Brain microvascular endothelial cell (primary cell): ENCODE results near the gene SAMD4A.

ENCODE experiments used
- DNase-seq: peaks from one replicate; pipeline ENCODE4 v3.0.0-alpha.2; 2020
- H3K27ac ChIP-seq: fragments of 250-450 bp; sonication (Bioruptor Pico); 2 replicates; pipeline ENCODE4 v1.5.1; 2020; ENCODE audit warnings: mild to moderate bottlenecking, moderate library complexity
- H3K27me3 ChIP-seq: fragments of 250-450 bp; sonication (Bioruptor Pico); replicated peaks from 2 replicates; pipeline ENCODE4 v1.5.1; 2020; ENCODE audit warnings: mild to moderate bottlenecking
- H3K36me3 ChIP-seq: fragments of 250-450 bp; sonication (Bioruptor Pico); replicated peaks from 2 replicates; pipeline ENCODE4 v1.5.1; 2020; ENCODE audit warnings: mild to moderate bottlenecking
- H3K4me3 ChIP-seq: 2 replicates; pipeline ENCODE4 v1.5.1; 2011; ENCODE audit warnings: low read depth, mild to moderate bottlenecking, control low read depth, low read length, moderate library complexity
- CTCF ChIP-seq: IDR thresholded peaks from 2 replicates; pipeline ENCODE4 v1.5.1; 2011; ENCODE audit warnings: low read depth, mild to moderate bottlenecking, moderate library complexity, low read length, control low read depth, inconsistent platforms; ENCODE audit errors: missing control alignments
- in situ Hi-C: cut with HindIII; loops from 2 replicates; pipeline ENCODE4 v1.10.0; 2017; ENCODE audit warnings: low sequenced_read_pairs, low pct_ligation_motif_present

The SAMD4A gene

DNA sequence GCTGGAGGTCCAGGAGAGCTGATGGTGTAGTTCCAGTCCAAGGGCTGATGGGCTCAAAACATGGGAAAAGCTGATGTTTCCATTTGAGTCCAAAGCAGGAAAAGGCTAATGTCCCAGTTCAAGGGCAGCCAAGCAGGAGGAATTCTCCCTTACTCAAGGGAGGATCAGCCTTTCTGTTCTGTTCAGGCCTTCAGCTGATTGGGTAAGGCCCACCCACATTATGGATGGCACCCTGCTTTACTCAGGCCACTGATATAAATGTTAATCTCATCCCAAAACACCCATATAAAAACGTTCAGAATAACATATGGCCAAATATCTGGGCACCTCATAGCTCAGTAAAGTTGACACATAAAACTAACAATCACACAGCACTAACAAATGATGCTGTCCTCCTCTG, 64.1 kb downstream of the SAMD4A start:
- in situ Hi-C loops = no loop called here
- Histone ChIP-seq H3K27me3 (no peaks in the 10 kb centered on the region), H3K4me3 (no peak overlapping the region), H3K27ac (no peak overlapping the region), H3K36me3 (no peaks in the 10 kb centered on the region)
- no peak for TF ChIP-seq CTCF
- DNase-seq = no peak

DNA sequence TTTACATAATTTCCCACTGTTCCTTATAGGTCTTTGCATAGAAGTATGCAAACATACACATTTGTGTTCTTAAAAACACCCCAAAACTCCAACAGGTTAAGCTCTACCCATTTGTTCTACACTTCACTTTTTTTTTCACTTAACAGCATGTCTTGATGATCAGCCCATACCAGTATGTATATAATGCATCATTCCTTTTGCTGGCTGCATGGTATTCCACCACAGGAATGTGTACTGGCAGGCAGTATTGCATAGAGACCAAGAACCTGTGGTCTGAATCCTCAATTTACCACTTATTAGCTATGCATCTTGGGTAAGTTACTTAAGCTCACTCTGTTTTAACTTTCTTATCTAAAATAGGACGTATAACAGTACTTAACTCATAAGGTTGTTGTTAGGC, 65.5 kb downstream of the SAMD4A start:
- no peak for TF ChIP-seq CTCF
- H3K4me3 ChIP-seq = no peak overlapping the region
- no peak overlapping the region for H3K27ac ChIP-seq
- in situ Hi-C loops = no loop called here
- no peak for DNase-seq
- no peaks in the 10 kb centered on the region for H3K36me3 ChIP-seq
- no peaks in the 10 kb centered on the region for H3K27me3 ChIP-seq

- in situ Hi-C loops = no loop called here
- H3K4me3 ChIP-seq = no peak overlapping the region
- H3K36me3 ChIP-seq = no peaks in the 10 kb centered on the region
- no peak for DNase-seq
- no peak for TF ChIP-seq CTCF
- no peaks in the 10 kb centered on the region for H3K27me3 ChIP-seq
- no peak overlapping the region for H3K27ac ChIP-seq
Observed at GRCh38 chr14:54633076-54633475, 66.1 kb downstream of the SAMD4A start.

DNA sequence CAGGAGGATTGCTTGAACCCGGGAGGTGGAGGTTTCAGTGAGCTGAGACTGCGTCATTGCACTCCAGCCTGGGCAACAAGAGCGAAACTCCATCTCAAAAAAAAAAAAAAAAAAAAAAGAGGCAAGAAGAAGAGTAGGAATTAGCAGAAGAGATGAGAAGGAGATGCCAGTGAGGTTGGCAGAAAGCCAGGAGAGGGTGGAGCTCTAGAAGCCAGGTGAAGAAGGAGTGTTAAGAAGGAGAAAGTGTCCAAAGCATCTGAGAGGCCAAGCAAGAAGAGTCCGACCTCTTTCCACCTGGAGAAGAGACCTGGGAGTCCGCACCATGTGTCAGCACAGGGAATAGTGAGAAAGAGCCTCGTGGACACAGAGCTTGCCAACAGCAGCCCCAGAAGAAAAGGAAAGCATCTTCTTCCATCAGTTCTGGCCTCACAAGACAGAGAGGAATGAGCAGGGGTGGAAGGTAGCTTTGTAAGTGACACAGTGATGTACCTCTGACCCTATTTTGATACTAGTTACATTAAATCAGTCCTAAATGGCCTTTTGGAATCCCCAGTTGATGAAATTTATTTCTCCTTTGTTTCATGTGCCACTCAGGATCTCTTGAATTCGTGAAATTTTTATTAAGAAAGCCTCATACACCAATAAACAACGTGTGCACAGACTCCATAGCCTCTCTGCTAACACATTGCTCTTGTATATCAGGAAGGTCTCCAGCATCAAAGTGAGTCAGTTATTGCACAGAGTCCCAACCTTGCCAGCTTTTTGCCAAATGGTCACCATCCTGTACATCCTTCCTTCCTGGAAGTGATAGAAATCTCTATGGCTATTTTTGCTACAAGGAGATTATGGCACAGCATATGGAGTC, 70.6 kb downstream of the SAMD4A start:
- in situ Hi-C loops = no loop called here
- DNase-seq = no peak
- no peak overlapping the region for H3K27ac ChIP-seq
- no peak overlapping the region for H3K4me3 ChIP-seq
- H3K36me3 ChIP-seq = no peaks in the 10 kb centered on the region
- H3K27me3 ChIP-seq = no peaks in the 10 kb centered on the region
- no peak for TF ChIP-seq CTCF

GRCh38 chr14:54638135-54638446, 71.2 kb downstream of the SAMD4A start:
- in situ Hi-C loops = no loop called here
- Histone ChIP-seq H3K4me3 (no peak overlapping the region), H3K27ac (no peak overlapping the region), H3K36me3 (no peaks in the 10 kb centered on the region), H3K27me3 (no peaks in the 10 kb centered on the region)
- no peak for TF ChIP-seq CTCF
- DNase-seq = peak; percentile 58

DNA sequence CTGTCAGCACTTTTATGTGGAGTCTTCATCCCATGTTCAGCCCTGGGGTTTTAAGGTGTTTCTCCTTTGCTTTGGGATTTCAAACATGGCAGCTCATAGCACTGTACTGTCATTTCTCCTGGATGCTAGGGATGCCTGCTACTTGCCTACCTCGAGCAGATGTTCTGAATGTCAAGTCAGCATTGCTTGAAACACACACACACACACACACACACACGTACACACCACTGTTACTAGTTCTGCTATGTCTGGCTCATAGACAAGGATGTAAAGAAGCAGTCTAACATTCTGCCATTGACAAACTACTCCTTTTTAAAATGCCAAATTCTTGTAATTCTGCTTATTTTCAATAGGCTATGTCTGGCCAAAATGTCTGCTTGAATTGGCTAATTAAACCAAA, 72.7 kb downstream of the SAMD4A start:
- DNase-seq = no peak
- no peak for TF ChIP-seq CTCF
- Histone ChIP-seq H3K27me3 (no peaks in the 10 kb centered on the region), H3K4me3 (no peak overlapping the region), H3K36me3 (no peaks in the 10 kb centered on the region), H3K27ac (no peak overlapping the region)
- in situ Hi-C loops = no loop called here
